Measurements from ENCODE around the gene DPM3. TPM values are rescaled to one million over a fixed set of nuclear protein-coding genes. Genes with fewer than 3 reads are reported as not detected.

Gene DPM3
- total and polyA plus RNA-seq, 9 of the 15 experiments (the other 6 are each of a cell fraction or from before 2014, with no cell fraction given) = 3.7 to 120 (median 36.4) TPM

GRCh38 chr1:155173478-155174323, 33.4 kb upstream of the DPM3 start, which contains the start of gene TRIM46:
TSS of gene TRIM46 (plus strand) at chr1:155173849. CDS start at chr1:155173967, 118 bp downstream.
- ATAC-seq (no peak), FAIRE-seq (no peak), DNase-seq (ENCODE audit: extremely low read depth in 1 of 4, low spot score in 3 of 4) (peak; percentile 33 to 71 (median 66))
- BruUV-seq (replicated peaks) = no TSS peak
- in situ Hi-C loops (cut with MboI) (no loop called here), intact Hi-C loops (cut with micrococcal nuclease) (no loop called here)
- peak within 1 kb of the TSS; percentile 89 to 93 for H3K9ac ChIP-seq (ENCODE audit: insufficient read depth in 1 of 2, low read depth in 2 of 2, low read length in 2 of 2)
- peaks cover 15% of the 10 kb centered on the region for H3K79me2 ChIP-seq (ENCODE audit: control insufficient read depth, insufficient read depth, low read length)
- ChIA-PET POLR2A (interaction anchor here (0.6 to 2.6 kb wide), 8 partner anchors 20 to 116 kb away, joined by 3 to 12 read pairs (median 4); no protein-coding TSS in a partner anchor), CTCF (ENCODE audit: low intra/inter-chr PET ratio) (interaction anchor here (0.6 to 1.5 kb wide), 4 partner anchors 20 to 418 kb away, joined by 3 to 4 read pairs (median 3); no protein-coding TSS in a partner anchor)
- H3K9me1 ChIP-seq (ENCODE audit: control insufficient read depth, insufficient read depth, low read length) = no peaks in the 10 kb centered on the region
- H3K27me3 ChIP-seq (ENCODE audit: control insufficient read depth in 2 of 2, insufficient read depth in 2 of 2, low read length in 2 of 2) = no peaks in the 10 kb centered on the region
- H3K9me3 ChIP-seq (replicated peaks; ENCODE audit: control insufficient read depth, insufficient read depth, low read depth, low read length) = no peaks in the 10 kb centered on the region
- H3K4me1 ChIP-seq (replicated peaks in 1 of 2; ENCODE audit: control insufficient read depth in 2 of 2, insufficient read depth in 2 of 2, low read length in 2 of 2) = peaks cover 16 to 51% of the 10 kb centered on the region in 2 experiments; a peak in 4 of 5 replicates
- peak within 1 kb of the TSS; percentile 83 for H3K4me3 ChIP-seq
- H3K27ac ChIP-seq (ENCODE audit: extremely low read depth, low read depth, low read length) = peak within 1 kb of the TSS; percentile 89
- WGBS (ENCODE audit: insufficient coverage, low coverage, missing lambda C conversion rate) = 30% methylated on average over 33 of the region's 38 CpGs
- no peaks in the 10 kb centered on the region for H4K20me1 ChIP-seq (replicated peaks; ENCODE audit: control insufficient read depth, insufficient read depth, low read length)
- H3K36me3 ChIP-seq (ENCODE audit: control insufficient read depth, insufficient read depth, low read length) = peaks cover 35% of the 10 kb centered on the region
- H3K4me2 ChIP-seq (ENCODE audit: insufficient read depth, low read length) = peak within 1 kb of the TSS; percentile 97
- peak within 1 kb of the TSS; percentile 94 for H2AFZ ChIP-seq (ENCODE audit: low read depth, low read length)
- TF ChIP-seq ZNF124 (CRISPR knock-in tag; IDR thresholded peaks at IDR 0.05) (0 out of 2 replicates have a peak, but pooled peaks have one; percentile 51), MAFG (tag; conservative IDR thresholded peaks at IDR 0.05) (no peak), CHCHD3 (CRISPR knock-in tag; IDR thresholded peaks at IDR 0.05) (no peak), STAG1 (CRISPR knock-in tag; IDR thresholded peaks at IDR 0.05; ENCODE audit: borderline replicate concordance) (0 out of 2 replicates have a peak, but pooled peaks have one; percentile 5), CCAR2 (IDR thresholded peaks at IDR 0.05; ENCODE audit: low read depth, low read length) (no peak), E2F6 (IDR thresholded peaks at IDR 0.05; ENCODE audit: borderline replicate concordance in 1 of 2, extremely low read depth in 1 of 2, insufficient read depth in 1 of 2, insufficient read length in 1 of 2, low read depth in 1 of 2, low read length in 1 of 2, poor library complexity in 1 of 2, severe bottlenecking in 1 of 2) (peak in 1 of 2 experiments; percentile 74), FOXJ2 (tag; IDR thresholded peaks at IDR 0.05) (0 out of 2 replicates have a peak, but pooled peaks have one; percentile 25), ZMIZ1 (IDR thresholded peaks at IDR 0.05; ENCODE audit: low read depth in 2 of 2, low read length in 2 of 2) (no peak), ELF1 (tag; IDR thresholded peaks at IDR 0.05) (0 out of 2 replicates have a peak, but pooled peaks have one; percentile 4)

Data from K562 (cell line).